HepG2 (cell line): ENCODE data around the gene DPP7. TPM values are rescaled to one million over a fixed set of nuclear protein-coding genes. Genes with fewer than 3 reads are reported as not detected.

Experiments used
- AHR ChIP-seq: IDR thresholded peaks from 2 replicates; pipeline ENCODE4 v1.6.1; 2018; ENCODE audit warnings: missing genetic modification reagents, missing compliant biosample characterization
- AKAP8 ChIP-seq: sonication (generic); formaldehyde crosslinking; IDR thresholded peaks from 2 replicates; pipeline ENCODE4 v1.5.1; 2020; ENCODE audit warnings: mild to moderate bottlenecking, missing genetic modification reagents
- FOXK1 ChIP-seq: sonication (generic); formaldehyde crosslinking; IDR thresholded peaks from 2 replicates; pipeline ENCODE4 v1.4.0; 2020; ENCODE audit warnings: low read depth, missing genetic modification reagents, borderline replicate concordance
- GTF2F1 ChIP-seq: fragments of 150-350 bp; IDR thresholded peaks from 2 replicates; pipeline ENCODE4 v1.6.1; 2014; ENCODE audit warnings: low read length
- HDAC6 ChIP-seq: fragments of 200-600 bp; sonication (generic); IDR thresholded peaks from 2 replicates; pipeline ENCODE4 v1.7.0; 2017; ENCODE audit warnings: mild to moderate bottlenecking, antibody characterized with exemption, low read length, low read depth
- HES4 ChIP-seq: sonication (generic); formaldehyde crosslinking; IDR thresholded peaks from 2 replicates; pipeline ENCODE4 v1.9.0; 2021; ENCODE audit warnings: mild to moderate bottlenecking, missing genetic modification reagents, borderline replicate concordance
- RXRB ChIP-seq: IDR thresholded peaks from 2 replicates; pipeline ENCODE4 v1.6.1; 2016; ENCODE audit warnings: borderline replicate concordance, missing genetic modification reagents, missing compliant biosample characterization
- SNRNP70 ChIP-seq: fragments of 200-400 bp; formaldehyde crosslinking; IDR thresholded peaks from 2 replicates; pipeline ENCODE4 v1.6.1; 2017; ENCODE audit warnings: mild to moderate bottlenecking, low read depth, low read length, moderate library complexity
- TEAD3 ChIP-seq: optimal IDR thresholded peaks from 2 replicates; pipeline ENCODE3; 2016; ENCODE audit warnings: borderline replicate concordance
- U2AF1 ChIP-seq: fragments of 200-400 bp; formaldehyde crosslinking; optimal IDR thresholded peaks from 2 replicates; pipeline ENCODE3; 2017; ENCODE audit warnings: mild to moderate bottlenecking, low read depth, low read length
- USF2 ChIP-seq, 2 experiments: sonication (generic) in 1 of 2; formaldehyde crosslinking in 1 of 2; IDR thresholded peaks; 2 replicates each; pipeline versions ENCODE4 v1.5.1 to v1.6.1; 2011 to 2020; ENCODE audit warnings: borderline replicate concordance in 1 of 2, low read depth in 1 of 2, low read length in 1 of 2, mild to moderate bottlenecking in 1 of 2, missing genetic modification reagents in 1 of 2, moderate library complexity in 1 of 2
- ZBTB3 ChIP-seq: sonication (generic); formaldehyde crosslinking; IDR thresholded peaks from 2 replicates; pipeline ENCODE4 v1.4.0; 2020; ENCODE audit warnings: low read depth, mild to moderate bottlenecking, moderate library complexity, missing genetic modification reagents, borderline replicate concordance
- ZNF143 ChIP-seq: sonication (generic); formaldehyde crosslinking; IDR thresholded peaks from 2 replicates; pipeline ENCODE4 v1.4.0; 2020; ENCODE audit warnings: missing genetic modification reagents
- ZNF230 ChIP-seq: sonication (generic); formaldehyde crosslinking; IDR thresholded peaks from 2 replicates; pipeline ENCODE4 v1.4.0; 2020; ENCODE audit warnings: mild to moderate bottlenecking, missing genetic modification reagents
- ZNF468 ChIP-seq: sonication (generic); formaldehyde crosslinking; IDR thresholded peaks from 2 replicates; pipeline ENCODE4 v1.8.0; 2022; ENCODE audit warnings: mild to moderate bottlenecking, moderate library complexity, missing genetic modification reagents
- ZNF607 ChIP-seq: sonication (generic); formaldehyde crosslinking; IDR thresholded peaks from 2 replicates; pipeline ENCODE4 v1.5.1; 2020; ENCODE audit warnings: missing genetic modification reagents, mild to moderate bottlenecking, borderline replicate concordance
- ZNF652 ChIP-seq: IDR thresholded peaks from 2 replicates; pipeline ENCODE4 v1.6.1; 2016; ENCODE audit warnings: low read depth, borderline replicate concordance
- ZNF7 ChIP-seq: IDR thresholded peaks from 2 replicates; pipeline ENCODE4 v1.6.1; 2016; ENCODE audit warnings: missing biosample characterization, missing genetic modification reagents
- ZNF724P ChIP-seq: sonication (generic); formaldehyde crosslinking; IDR thresholded peaks from 2 replicates; pipeline ENCODE4 v1.8.0; 2022; ENCODE audit warnings: missing genetic modification reagents, borderline replicate concordance
- ZNF768 ChIP-seq: sonication (generic); formaldehyde crosslinking; IDR thresholded peaks from 2 replicates; pipeline ENCODE4 v1.4.0; 2020; ENCODE audit warnings: missing genetic modification reagents
- ZNF776 ChIP-seq: sonication (generic); formaldehyde crosslinking; IDR thresholded peaks from 2 replicates; pipeline ENCODE4 v1.4.0; 2020; ENCODE audit warnings: mild to moderate bottlenecking, missing genetic modification reagents
- ZSCAN25 ChIP-seq: sonication (generic); formaldehyde crosslinking; IDR thresholded peaks from 2 replicates; pipeline ENCODE4 v1.8.0; 2022; ENCODE audit warnings: mild to moderate bottlenecking, missing genetic modification reagents
- polyA plus RNA-seq, 8 experiments: library from polyadenylated mRNA; depleted of rRNA in 3 of 8; stranded (reverse) in 7 of 8; unstranded in 1 of 8; fragments of >200 nt; fragmentation: Illumina TruSeq in 4 of 8; extraction: Trizol in 4 of 8; gene quantifications; 2 replicates each; pipeline versions ENCODE4 v1.2.1 to v1.2.3, GENCODE V29; 2011 to 2016; ENCODE audit warnings: low read depth in 4 of 8, missing spikeins in 1 of 8, mixed read lengths in 1 of 8; ENCODE audit not compliant: insufficient read depth in 1 of 8
- total RNA-seq, 5 experiments: library from RNA; depleted of rRNA; stranded (reverse); fragments of >200 nt; fragmentation: Illumina TruSeq; extraction: Trizol; gene quantifications; 2 replicates each; pipeline ENCODE4 v1.2.3, GENCODE V29; 2016; ENCODE audit warnings: low read depth in 1 of 5
- TF ChIP-seq, protein P1 (sequence below): sonication (generic); formaldehyde crosslinking; IDR thresholded peaks from 2 replicates; pipeline ENCODE4 v1.9.0; 2021; ENCODE audit warnings: missing genetic modification reagents, mild to moderate bottlenecking, borderline replicate concordance
- TF ChIP-seq, protein P2 (sequence below): sonication (generic); formaldehyde crosslinking; IDR thresholded peaks from 2 replicates; pipeline ENCODE4 v1.9.0; 2021; ENCODE audit warnings: missing genetic modification reagents, borderline replicate concordance
- TF ChIP-seq, protein P3 (sequence below): sonication (generic); formaldehyde crosslinking; IDR thresholded peaks from 2 replicates; pipeline ENCODE4 v1.8.0; 2022; ENCODE audit warnings: mild to moderate bottlenecking, missing genetic modification reagents; ENCODE audit not compliant: insufficient replicate concordance

The DPP7 gene
- total and polyA plus RNA-seq, 2 of the 13 experiments (the other 11 are each of a cell fraction or from before 2014, with no cell fraction given) = 1.2 to 4.5 TPM

GRCh38 chr9:137128862-137129455 is 14.4 kb upstream of the DPP7 start (continued):
- TF ChIP-seq, protein P1, sequence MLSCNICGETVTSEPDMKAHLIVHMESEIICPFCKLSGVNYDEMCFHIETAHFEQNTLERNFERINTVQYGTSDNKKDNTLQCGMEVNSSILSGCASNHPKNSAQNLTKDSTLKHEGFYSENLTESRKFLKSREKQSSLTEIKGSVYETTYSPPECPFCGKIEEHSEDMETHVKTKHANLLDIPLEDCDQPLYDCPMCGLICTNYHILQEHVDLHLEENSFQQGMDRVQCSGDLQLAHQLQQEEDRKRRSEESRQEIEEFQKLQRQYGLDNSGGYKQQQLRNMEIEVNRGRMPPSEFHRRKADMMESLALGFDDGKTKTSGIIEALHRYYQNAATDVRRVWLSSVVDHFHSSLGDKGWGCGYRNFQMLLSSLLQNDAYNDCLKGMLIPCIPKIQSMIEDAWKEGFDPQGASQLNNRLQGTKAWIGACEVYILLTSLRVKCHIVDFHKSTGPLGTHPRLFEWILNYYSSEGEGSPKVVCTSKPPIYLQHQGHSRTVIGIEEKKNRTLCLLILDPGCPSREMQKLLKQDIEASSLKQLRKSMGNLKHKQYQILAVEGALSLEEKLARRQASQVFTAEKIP (CRISPR knock-in tag) = no peak
- TF ChIP-seq, protein P2, sequence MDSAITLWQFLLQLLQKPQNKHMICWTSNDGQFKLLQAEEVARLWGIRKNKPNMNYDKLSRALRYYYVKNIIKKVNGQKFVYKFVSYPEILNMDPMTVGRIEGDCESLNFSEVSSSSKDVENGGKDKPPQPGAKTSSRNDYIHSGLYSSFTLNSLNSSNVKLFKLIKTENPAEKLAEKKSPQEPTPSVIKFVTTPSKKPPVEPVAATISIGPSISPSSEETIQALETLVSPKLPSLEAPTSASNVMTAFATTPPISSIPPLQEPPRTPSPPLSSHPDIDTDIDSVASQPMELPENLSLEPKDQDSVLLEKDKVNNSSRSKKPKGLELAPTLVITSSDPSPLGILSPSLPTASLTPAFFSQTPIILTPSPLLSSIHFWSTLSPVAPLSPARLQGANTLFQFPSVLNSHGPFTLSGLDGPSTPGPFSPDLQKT (CRISPR knock-in tag) = no peak
- TF ChIP-seq USF2 (IDR thresholded peaks at IDR 0.05; ENCODE audit: low read depth, low read length) (no peak), USF2 (CRISPR knock-in tag; IDR thresholded peaks at IDR 0.05; ENCODE audit: borderline replicate concordance) (no peak), AHR (CRISPR knock-in tag) (0 out of 2 replicates have a peak, but pooled peaks have one; percentile 8), ZNF7 (CRISPR knock-in tag) (no peak), ZNF768 (CRISPR knock-in tag) (no peak), SNRNP70 (no peak), ZNF652 (CRISPR knock-in tag) (no peak), HES4 (CRISPR knock-in tag) (no peak), ZNF143 (CRISPR knock-in tag) (no peak), HDAC6 (no peak), ZNF230 (CRISPR knock-in tag) (peak; percentile 11; the same call in 1 of the 2 replicates), ZNF776 (CRISPR knock-in tag) (no peak), GTF2F1 (no peak), ZSCAN25 (CRISPR knock-in tag) (no peak), TEAD3 (CRISPR knock-in tag) (no peak), U2AF1 (no peak), ZNF607 (CRISPR knock-in tag) (0 out of 2 replicates have a peak, but pooled peaks have one; percentile 13), RXRB (CRISPR knock-in tag) (peak; percentile 46), ZNF724P (CRISPR knock-in tag) (no peak), FOXK1 (CRISPR knock-in tag) (no peak), ZBTB3 (no peak), ZNF468 (no peak), AKAP8 (no peak)
- TF ChIP-seq, protein P3, sequence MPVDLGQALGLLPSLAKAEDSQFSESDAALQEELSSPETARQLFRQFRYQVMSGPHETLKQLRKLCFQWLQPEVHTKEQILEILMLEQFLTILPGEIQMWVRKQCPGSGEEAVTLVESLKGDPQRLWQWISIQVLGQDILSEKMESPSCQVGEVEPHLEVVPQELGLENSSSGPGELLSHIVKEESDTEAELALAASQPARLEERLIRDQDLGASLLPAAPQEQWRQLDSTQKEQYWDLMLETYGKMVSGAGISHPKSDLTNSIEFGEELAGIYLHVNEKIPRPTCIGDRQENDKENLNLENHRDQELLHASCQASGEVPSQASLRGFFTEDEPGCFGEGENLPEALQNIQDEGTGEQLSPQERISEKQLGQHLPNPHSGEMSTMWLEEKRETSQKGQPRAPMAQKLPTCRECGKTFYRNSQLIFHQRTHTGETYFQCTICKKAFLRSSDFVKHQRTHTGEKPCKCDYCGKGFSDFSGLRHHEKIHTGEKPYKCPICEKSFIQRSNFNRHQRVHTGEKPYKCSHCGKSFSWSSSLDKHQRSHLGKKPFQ = no peak
